Nucleus accumbens (tissue), 56 donors: Measurements from ENCODE around the gene ZNF823.
A peak's percentile ranks its signal among the peaks of the same experiment; 100 is the strongest.
"Not testable (repeated sequence)": the region's sequence is repeated elsewhere in the genome, so short reads cannot be mapped to it uniquely, and the experiment has no call there.

ENCODE experiments used
- DNase-seq, 56 donors: peaks; one replicate each; lab custom pipeline; 2025; lab: John Stamatoyannopoulos, UW

The ZNF823 gene

GRCh38 chr19:11738746-11739620 is at the start of gene ZNF823:
Gene ZNF823, minus strand, starts transcription at chr19:11738946. Its CDS starts 127 bp downstream, at chr19:11738819.
- DNase-seq = peak; percentile 82 to 100 (median 98)

- no peak for DNase-seq
Measured at GRCh38 chr19:11787536-11787935, 48.8 kb upstream of the ZNF823 start.

DNA sequence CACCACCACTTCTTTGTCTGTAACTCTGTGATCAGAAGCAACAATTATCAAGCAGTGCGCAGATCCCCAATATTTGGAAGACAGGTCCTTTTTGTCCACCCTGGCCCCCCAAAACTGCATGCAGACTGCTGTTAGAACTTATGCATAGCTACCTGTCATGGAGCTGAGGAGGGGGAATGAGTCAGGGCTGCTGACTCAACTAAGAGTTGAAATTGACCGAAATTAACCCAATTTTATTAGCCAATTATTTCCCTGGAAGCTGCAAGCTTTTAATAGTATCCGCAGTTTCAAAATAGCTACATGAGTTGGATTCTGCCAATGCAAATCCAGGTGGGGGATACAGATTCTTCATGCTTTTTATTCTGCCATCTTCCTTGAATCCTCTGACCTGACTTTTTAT is 45.6 kb upstream of the ZNF823 start:
- peak in 9 of 56 donors; percentile 0 to 38 (median 17) for DNase-seq

DNA sequence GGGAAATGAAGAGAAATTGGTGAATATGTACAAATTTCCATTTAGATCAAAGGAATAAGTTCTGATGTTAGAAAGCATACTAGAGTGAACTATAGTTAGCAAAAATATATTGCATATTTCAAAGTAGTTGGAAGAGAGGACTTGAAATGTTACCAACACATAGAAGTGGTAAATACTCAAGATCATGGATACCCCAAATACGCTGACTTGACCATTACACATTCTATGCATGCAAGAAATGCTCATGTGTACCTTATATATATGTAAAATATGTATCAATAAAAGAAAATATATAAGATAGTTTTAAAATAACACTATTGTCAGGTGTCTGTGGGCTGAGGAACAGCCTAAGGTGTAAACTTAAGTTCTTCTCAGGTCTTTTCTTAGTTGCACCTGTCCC is 45.0 kb upstream of the ZNF823 start:
- no peak for DNase-seq

- no peak for DNase-seq
Measured at GRCh38 chr19:11781295-11782057, 42.7 kb upstream of the ZNF823 start.

DNA sequence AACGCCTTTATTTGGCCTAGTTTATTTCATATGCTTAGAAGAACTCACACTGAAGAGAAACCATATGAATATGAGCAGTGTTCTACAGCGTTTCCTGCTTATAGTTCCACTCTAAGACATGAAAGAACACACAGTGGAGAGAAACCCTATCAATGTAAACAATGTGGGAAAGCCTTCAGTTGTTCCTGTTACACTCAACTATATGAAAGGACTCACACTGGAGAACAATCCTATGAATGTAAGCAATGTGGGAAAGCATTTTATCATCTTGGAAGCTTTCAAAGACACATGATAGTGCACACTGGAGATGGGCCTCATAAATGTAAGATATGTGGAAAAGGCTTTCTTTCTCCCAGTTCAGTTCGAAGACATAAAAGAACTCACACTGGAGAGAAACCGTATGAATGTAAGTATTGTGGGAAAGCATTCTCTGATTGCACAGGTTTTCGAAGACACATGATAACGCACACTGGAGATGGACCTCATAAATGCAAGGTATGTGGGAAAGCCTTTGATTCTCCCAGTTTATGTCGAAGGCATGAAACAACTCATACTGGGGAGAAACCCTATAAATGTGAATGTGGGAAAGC is 41.8 kb upstream of the ZNF823 start:
- no peak for DNase-seq

GRCh38 chr19:11776669-11777068 is 37.9 kb upstream of the ZNF823 start:
- DNase-seq = not testable (repeated sequence)

GRCh38 chr19:11771520-11771919 is 32.8 kb upstream of the ZNF823 start:
- not testable (repeated sequence) for DNase-seq

DNA sequence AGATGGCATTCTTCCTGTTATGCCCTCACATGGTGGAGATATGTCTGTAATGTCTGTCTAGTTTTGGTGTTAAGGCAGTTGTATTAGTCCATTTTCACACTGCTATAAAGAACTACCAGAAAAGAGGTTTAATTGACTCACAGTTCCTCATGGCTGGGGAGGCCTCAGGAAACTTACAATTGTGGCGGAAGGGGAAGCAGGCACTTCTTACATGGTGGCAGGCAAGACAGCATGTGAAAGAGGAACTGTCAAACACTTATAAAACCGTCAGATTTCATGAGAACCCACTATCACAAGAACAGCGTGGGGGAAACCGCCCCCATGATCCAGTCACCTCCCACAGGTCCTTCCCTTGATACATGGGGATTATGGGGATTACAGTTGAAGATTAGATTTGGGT is 31.2 kb upstream of the ZNF823 start:
- no peak for DNase-seq

DNA sequence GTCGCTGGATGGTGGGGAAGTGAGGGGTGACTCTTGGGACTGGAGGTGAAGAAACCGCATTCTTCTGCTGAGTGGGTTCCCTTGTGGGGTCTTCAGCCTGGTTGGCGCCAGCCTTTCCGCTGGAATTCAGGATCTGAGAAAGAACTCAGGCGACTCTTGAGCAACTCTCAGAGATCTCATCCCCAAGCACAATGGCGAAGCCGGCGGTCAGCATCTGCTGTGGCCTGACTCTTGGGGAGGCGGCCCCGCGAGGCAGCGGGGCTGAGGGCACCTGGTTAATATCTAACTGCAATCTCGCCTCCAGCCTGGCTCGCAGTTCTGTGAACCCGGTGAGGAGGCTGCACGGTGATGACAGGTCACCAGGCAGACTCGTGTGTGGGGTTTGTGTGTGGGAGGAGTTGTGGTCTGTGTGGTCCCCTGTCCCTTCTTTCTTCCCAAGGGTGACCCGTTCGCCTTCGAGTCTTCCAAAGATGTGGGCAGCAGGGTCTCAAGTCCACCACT is 28.9 kb upstream of the ZNF823 start:
- DNase-seq = peak in 13 of 56 donors; percentile 1 to 30 (median 9)

DNA sequence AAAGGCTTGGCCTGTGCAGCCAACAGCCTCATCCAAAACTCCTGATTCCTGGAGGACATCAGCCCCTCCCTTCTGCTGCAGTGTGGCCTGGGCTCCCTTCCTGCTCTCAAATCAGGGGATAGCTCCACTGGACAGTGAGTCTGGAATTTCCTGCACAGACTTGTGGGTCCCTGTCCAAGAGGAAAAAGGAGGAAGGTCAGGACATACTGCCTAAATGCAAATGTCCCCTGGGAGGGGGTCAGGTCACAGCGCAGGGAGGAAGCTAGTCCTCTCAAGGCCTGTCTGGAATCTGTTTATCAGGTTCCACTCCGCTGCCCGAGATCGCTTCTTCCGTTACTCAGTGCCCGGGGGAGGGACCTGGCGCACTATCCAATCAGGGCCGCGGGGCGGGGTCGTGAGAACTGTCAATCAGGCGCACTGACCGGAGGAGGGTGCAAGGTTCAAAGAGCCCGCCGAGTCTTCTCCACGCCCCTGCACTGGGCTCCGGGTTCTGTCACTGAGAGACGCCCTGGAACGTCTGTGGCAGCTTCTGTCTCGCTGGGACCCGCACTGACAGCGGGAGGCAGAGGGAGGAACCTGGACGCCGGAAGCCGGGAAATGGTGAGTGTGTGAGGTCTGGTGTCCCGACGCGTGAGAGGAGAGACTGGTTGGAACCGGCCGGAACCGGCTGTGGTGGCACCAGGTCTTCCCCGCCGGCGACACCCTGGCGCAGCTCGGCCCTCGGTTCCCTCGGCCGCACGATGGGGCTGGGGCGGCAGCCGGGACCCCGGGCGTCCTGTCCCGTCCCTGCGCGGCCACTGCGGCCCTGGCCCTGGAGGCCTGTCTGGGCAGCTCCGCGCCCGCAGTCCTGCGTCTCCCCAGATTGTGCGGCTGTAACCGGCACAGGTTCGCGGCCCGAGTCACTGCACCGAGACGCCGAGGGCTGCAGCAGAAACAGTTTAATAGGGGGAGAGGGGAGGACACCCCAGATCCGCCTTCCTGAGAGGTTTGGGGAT is 28.1 kb upstream of the ZNF823 start, which contains the start of gene ZNF441:
Gene ZNF441, plus strand, starts transcription at position 404 of the 995 bp plus-strand sequence. Its CDS starts 194 bp downstream, at position 598.
- peak; percentile 78 to 98 (median 94) for DNase-seq

GRCh38 chr19:11763611-11764010 is 24.9 kb upstream of the ZNF823 start:
- no peak for DNase-seq

DNA sequence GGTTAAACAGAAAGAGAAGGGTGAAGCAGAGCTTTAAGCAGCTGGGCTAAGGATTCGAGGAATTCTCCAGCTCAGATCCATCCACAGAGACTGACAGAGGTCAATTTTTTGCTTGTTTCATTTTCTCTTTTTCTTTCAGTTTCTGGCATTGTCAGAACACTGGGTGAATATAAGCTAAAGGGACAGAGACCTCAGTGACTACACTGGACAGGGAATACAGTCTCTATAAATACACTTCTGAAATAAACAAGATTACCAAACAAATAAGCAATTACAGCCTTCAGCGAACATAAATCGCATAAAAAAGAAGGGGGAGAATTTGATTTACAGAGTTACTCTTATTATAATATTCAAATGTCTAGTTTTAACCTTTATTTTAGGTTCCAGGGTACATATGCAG is 24.4 kb upstream of the ZNF823 start:
- DNase-seq = no peak

- no peak for DNase-seq
Measured at GRCh38 chr19:11759805-11760204, 21.1 kb upstream of the ZNF823 start.

DNA sequence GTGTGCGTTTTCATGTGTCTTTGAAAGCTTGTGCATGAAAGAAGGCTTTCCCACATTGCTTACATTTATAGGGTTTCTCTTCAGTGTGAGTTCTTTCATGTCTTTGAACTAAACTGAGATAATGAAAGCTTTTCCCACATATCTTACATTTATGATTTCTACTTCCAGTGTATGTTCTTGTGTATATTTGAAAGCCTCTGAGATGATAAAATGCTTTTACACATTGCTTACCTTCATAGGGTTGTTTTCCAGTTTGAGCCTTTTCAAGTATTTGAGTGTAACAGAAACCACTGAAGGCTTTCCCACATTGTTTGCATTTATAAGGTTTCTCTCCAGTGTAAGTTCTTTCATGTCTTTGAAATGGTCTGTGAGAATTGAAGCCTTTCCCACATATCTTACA is 18.2 kb upstream of the ZNF823 start:
- no peak for DNase-seq

DNA sequence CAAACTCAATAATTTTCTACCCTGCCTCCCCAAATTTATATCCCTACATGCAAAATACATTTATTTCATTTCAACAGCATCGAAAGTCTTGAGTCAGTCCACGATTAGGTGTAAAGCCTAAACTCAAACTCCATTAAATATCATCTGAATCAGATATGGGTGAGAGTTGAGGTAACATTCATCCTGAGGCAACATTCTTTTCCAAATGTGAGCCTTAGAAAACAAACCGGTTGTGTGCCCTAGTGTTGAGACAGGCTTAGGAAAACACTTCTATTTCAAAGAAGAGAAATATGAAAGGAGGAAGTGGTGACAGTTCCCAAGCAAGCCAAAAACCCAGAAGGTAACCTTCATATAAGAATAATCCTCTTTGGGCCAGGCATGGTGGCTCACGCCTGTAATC is 15.9 kb upstream of the ZNF823 start:
- DNase-seq = no peak

- no peak for DNase-seq
Measured at GRCh38 chr19:11752244-11752736, 13.5 kb upstream of the ZNF823 start.

DNA sequence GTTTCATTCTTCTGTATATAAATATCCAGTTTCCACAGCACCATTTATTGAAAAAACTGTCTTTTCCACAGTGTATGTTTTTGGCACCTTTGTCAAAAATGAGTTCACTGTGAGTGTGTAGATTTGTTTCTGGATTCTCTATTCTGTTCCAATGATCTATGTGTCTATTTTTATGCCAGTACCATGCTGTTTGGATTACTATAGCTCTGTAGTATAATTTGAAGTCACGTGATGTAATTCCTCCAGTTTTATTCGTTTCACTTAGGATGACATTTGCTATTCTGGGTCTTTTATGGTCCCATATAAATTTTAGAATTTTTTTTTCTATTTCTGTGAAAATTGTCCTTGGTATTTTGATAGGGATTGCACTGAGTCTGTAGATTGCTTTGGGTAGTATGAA is 11.0 kb upstream of the ZNF823 start:
- no peak for DNase-seq

GRCh38 chr19:11747277-11747676 is 8.5 kb upstream of the ZNF823 start:
- DNase-seq = no peak
